HG02678 (cell line): ENCODE measurements around the gene ERI2.
"Not testable (repeated sequence)": the region's sequence is repeated elsewhere in the genome, so short reads cannot be mapped to it uniquely, and the experiment has no call there.

ENCODE experiments used
- ATAC-seq: cut with Tn5 transposase; IDR thresholded peaks from one replicate; pipeline ENCODE4 v1.9.1; 2021; ENCODE audit warnings: mild to moderate bottlenecking, moderate library complexity; ENCODE audit not compliant: unreplicated experiment

ERI2 gene

DNA sequence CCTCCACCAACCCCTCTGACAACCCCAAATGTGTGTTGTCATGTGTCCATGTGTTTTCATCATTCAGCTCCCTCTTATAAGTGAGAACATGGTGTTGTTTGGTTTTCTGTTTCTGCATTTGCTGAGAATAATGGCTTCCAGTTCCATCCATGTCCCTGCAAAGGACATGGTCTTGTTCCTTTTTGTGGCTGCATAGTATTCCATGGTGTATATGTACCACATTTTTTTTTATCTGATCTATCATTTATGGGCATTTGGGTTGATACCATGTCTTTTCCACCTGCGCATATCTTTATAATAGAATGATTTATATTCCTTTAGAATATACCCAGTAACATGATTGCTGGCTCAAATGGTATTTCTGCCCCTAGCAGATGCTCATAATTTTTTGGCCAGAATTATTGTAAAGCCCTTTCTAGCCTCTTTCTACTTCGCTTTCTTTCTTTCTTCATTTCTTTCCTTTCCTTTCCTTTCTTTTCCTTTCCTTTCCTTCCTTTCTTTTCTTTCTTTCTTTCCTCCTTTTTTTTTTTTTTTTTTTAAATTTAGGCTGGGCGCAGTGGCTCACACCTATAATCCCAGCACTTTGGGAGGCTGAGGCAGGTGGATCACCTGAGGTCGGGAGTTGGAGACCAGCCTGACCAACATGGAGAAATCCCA, 12.8 kb upstream of the ERI2 start:
- ATAC-seq, result no peak

- no peak for ATAC-seq
These were observed 8.5 kb upstream of the ERI2 start for GRCh38 chr16:20814784-20815183.

DNA sequence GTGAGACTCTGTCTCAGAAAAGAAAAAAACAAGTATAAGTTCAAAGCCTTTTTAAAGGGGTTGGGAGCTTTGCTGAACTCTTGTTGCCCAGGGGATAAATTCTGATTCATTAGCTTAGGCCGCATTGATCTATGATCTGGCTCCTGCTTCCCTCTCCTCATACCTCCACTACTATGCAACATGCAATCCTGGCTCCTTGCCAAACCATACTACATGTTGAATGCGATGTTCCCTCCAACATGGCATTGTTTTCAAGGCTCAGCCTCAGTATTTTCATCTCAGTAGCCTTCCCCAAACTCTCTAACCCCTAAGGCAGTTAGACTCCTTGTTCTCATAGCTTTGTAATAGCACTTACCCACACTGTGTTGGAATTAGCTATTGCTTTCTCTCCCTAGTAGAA, 6.2 kb upstream of the ERI2 start:
- no peak for ATAC-seq

- no peak for ATAC-seq
These were observed 5.7 kb upstream of the ERI2 start for GRCh38 chr16:20811889-20812439.

DNA sequence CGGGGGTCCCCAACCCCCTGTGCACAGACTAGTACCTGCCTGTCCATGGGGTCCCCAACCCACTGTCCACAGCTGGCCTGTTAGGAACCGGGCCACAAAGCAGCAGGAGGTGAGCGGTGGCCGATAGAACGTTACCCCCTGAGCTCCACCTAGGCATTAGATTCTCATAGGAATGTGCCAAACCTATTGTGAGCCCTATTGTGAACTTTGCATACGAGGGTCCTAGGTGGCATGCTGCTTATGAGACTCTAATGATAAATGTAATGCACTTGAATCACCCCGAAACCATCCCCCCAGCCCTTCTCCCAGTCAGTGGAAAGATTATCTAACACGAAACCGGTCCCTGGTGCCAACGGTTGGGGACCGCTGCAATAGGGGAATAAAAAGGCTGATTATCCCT, 1.6 kb upstream of the ERI2 start:
- ATAC-seq, result no peak

DNA sequence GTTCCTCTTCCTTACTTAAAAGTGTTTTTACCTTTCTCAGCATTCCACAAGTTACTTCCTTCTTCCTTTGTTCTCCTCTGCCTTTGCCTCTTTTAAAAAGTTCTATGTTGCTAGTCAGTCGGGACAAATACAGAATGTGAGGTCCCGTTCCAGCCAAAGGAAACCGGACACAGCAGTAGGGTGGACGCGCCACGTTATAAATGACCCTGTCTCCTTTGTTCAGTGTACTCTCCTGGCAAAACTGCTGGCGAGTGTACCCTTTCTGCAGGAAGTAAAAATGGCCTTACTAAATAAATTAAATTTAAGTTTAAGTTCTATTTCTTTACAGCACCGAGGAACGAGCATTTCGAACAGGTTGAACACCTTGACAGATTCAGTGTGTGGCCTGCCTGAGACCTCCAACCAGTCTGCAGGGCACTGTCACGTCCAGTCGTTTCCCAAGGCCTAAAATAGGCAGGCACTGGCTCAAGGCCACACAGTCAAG, 546 bp downstream of the ERI2 start:
- not testable (repeated sequence) for ATAC-seq

DNA sequence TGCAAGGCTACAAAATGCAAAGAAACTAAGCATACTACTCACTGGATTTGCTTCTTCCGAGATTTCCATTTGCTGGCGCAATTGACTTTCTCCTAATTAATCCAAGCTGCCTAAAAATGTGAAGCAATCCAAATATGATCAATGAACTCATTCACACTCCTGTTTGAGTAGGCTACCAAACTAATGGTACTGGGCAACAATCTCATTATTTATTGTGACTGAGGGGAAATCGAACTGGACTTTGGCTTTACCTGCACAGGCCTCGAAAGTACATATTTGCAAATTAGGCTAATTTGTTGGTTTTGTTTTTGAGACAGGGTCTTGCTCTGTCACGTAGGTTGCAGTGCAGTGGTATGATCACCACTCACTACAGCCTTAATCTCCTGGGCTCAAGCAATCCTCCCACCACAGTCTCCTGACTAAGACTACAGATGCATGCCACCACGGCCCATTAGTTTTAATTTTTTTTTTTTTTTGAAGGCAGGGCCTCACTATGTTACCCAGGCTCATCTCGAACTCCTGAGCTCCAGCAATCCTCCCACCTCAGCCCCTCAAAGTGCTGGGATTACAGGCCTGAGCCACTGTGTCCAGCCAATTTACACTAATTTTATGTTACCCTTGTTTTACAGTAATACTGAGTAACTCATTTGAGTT, 2.6 kb downstream of the ERI2 start:
- no peak for ATAC-seq

DNA sequence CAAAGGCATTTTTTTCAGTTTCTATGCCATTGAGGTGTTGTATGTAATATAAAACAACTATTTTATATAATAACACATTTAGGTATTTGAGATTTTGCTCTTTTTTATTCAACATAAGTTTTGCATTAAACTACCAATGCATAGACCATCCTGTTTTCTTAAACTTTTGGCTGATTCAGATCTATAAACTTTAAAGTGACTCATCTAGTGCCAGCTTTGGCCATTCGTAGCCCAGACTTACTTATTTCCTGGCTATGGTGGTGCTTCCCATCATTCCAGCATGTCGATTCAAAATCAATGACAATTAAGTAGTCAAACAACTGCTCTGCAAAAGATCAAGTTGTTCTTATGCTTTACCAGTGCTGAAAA, 3.1 kb downstream of the ERI2 start:
- ATAC-seq, result no peak

- no peak for ATAC-seq
These were observed 5.0 kb downstream of the ERI2 start for GRCh38 chr16:20801278-20801677.

- no peak for ATAC-seq
These were observed 6.7 kb downstream of the ERI2 start for GRCh38 chr16:20799599-20799998.

DNA sequence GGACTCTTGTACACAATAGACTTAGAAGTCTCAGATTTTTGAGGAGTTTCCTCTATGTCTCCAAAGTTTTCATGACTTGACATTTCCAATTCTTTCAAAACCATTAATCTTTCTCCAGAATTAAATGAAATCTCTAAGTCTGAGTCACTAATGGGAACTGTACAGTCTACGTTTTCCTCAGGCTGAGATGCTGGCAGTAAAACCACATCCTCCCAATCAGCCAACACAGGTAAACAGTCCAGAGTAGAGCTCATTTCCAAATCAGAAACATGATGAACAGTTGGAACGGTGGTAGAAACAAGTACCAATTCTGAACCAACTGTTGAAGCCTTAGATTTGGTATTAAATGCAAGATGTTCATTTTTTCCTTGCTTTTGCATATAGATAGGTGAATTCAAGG, 7.9 kb downstream of the ERI2 start:
- ATAC-seq, result no peak

DNA sequence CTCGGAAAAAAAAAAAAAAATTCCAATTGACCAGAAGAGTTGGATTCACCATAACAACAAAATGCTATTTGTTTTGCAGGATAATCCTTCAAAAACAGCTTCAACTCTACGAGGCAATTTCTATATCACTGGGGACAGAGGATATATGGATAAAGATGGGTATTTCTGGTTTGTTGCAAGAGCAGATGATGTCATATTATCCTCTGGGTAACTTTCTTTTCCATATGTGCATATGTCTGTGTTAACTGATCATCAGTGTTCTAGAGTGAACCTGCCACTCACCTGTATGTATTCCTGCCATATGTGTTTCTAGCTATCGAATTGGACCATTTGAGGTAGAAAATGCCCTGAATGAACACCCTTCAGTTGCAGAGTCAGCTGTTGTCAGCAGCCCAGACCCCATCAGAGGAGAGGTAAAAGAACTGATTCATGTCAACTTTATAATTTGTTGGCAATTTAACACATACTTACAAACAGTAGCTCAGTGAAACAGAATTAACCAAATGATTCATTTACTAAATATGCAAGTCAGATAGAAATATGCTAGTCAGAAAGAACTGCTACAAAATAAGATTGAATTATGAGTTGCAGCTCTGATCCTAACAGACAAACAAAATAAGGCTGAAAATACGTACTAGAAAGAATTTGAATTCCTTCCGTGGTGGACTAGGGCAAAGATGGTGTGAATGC, 14.2 kb downstream of the ERI2 start:
- no peak for ATAC-seq

DNA sequence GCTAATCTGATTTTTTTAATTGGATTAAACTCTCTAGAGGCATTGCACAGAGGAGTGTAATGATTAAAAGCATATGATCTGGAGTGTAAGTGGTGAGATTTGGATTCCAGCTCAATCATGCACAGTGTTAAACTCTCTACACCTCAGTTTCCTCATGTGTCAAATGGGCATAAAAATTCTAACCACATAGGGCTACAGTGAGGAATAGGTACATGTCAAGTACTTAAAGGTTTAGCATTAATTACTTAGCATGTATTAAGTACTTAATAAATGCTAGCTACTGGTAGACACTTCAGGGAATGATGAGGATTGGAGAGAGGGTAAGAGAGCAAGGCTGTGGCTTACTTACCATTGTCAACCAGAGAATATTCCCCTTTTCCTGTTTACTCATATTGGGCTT, 17.1 kb downstream of the ERI2 start:
- ATAC-seq, result no peak

DNA sequence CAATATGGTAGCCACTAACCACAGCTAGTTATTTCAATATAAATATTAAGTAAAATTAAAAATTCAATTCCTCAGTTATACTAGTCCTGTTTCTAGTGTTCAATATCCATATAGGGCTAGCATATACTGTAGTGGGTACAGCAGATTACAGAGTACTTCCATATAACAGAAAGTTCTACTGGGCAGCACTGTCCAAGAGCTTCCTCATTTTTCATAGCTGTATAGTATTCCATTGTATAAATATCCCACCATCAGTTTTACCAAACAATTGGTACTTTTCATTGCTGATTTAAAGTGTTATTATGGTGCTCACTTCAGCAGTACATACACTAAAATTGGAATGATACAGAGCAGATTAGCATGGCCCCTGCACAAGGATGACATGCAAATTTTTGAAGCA, 22.1 kb downstream of the ERI2 start:
- no peak for ATAC-seq

DNA sequence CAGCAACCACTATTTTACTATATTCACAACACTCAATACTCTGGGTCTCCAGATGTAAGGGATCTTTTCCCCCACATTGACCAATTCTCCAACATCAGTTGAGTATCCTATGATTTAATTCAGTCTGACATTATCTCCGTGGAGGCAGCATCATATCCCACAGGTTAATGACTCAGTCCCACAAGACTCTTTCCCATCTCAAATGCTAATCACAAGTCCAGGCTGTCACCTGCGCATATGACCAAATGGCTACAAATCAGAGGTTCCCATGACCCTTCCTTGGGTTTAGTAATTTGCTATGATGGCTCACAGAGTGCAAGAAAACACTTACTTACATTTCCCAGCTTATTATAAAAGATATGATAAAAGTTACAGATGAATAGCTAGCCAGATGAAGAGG, 23.8 kb downstream of the ERI2 start:
- no peak for ATAC-seq

GRCh38 chr16:20781697-20782096, 24.6 kb downstream of the ERI2 start:
- ATAC-seq, result no peak

DNA sequence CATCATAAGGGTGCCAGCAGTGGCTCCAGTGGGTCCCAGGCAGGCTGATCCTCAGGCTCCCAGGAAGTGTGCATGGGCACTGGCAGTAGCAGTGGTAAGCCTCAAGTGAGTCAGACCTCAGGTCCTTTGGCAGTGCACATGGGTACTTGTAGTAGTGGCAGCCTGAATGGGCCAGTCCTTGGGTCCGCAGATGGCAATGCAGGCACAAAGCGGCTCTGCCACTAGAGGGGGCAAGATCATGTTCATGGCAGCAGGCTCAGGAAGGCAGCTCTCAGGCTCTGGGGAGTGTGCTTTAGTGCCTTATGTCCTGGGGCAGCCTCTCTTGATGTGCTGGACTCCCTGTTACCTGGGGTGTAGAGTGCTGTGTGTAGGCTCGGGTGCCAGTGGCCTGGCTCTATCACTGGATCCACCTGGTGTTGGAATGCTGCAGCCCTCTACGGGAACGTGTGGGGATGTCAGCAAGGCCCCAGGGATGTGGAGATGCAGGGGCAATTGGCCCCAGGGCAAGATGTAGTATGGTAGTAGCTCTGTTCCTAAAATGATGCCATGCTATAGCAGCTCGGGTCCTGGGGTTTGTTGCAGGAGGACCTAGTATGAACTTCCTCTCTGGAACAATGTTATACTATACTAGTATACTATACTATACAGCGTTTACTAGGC, 31.4 kb downstream of the ERI2 start:
- no peak for ATAC-seq

- no peak for ATAC-seq
These were observed 32.6 kb downstream of the ERI2 start for GRCh38 chr16:20773679-20774078.

DNA sequence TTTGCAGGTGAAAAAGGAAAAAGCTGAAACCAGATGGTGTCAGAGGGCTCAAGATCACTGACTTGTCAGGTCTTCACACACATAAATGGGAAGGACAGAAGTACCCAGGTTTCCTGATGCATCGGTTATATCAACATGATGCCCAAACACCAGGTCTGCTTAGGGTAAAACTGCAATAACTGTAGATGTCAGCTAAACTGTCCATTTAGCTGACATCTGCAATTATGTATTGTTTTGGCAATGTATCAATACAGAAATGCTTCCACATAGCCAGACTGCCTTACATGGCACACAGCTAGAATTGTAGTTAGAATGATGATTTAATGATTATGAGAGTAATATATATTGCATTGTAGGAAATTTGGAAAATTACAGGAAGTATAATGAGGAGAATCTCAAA, 37.5 kb downstream of the ERI2 start:
- no peak for ATAC-seq

GRCh38 chr16:20768121-20768520, 38.2 kb downstream of the ERI2 start:
- ATAC-seq, result no peak

DNA sequence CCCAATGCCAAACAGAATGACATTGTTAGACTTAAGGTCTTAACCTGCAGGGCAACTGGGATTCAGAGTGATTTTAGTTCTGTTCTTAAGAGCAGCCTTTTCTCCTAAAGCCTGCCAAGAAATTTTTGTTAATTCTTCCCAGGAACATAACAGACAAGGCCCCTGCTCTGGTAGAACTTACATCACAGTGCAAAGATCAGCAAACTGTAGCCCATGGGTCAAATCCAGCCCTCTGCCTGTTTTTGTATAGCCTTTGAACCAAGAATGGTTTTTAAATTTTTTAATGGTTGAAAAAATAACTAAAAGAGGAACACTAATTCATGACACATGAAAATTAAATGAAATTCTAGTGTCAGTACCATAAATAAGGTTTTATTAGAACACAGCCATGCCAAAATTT, 38.7 kb downstream of the ERI2 start:
- no peak for ATAC-seq
